Measurements from ENCODE around the gene TNFAIP8L2. TPM values are rescaled to one million over a fixed set of nuclear protein-coding genes. Genes with fewer than 3 reads are reported as not detected.
A peak's percentile ranks its signal among the peaks of the same experiment; 100 is the strongest.

The TNFAIP8L2 gene
- total RNA-seq, result 10 to 100 TPM; 14.7 to 17.1 TPM

DNA sequence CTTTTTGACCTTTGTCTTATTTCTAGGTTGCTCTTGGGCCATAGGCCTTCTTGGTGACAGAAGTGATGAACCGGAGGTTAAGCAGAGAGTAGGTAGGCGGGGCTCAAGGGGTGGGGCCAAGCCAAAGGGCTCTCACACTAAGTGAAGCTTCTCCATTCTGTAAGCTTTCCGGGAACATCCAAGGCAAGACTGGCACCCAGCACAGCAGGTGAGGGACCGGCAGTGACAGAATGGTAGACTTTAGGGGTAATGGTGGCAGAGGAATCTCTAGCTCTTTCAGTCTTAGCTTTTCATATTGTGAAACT, at the start of gene TNFAIP8L2:
TSS of gene TNFAIP8L2 (plus strand) at position 135 of the 305 bp plus-strand sequence. CDS start 2,049 bp downstream, outside the sequence.
- DNase-seq (peak; percentile 83 to 90), ATAC-seq (replicated peaks in 1 of 2) (peak; percentile 86)
- Mint-ChIP-seq H3K4me3 (peak within 1 kb of the TSS; percentile 94 to 99), H3K27me3 (ENCODE audit: low read depth) (no peaks in the 10 kb centered on the region), H3K27ac (peak within 1 kb of the TSS; percentile 99), H3K9me3 (no peaks in the 10 kb centered on the region), H3K36me3 (ENCODE audit: insufficient read depth in 2 of 2) (peaks cover 14 to 20% of the 10 kb centered on the region in 2 donors), H3K4me1 (ENCODE audit: low read depth) (peaks cover 59% of the 10 kb centered on the region)

DNA sequence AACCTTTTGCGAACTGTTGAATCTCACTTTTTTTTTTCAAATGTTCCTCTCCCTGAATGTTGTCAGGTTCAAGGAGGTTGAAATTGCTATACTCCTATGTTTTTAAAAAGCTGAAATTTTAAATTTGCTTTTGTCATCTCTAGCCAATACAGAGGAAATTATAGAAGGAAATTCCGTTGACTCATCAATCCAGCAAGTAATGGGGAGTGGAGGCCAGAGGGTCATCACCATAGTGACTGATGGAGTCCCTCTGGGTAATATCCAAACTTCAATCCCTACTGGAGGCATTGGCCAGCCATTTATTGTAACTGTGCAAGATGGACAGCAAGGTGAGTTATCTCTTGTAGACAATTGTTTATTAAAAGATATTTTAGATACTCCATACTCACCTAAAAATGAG, 49.6 kb upstream of the TNFAIP8L2 start:
- DNase-seq (no peak), ATAC-seq (replicated peaks in 1 of 2) (no peak)
- no peaks in the 10 kb centered on the region for H3K9me3 Mint-ChIP-seq
- peaks cover 0 to 3% of the 10 kb centered on the region in 2 donors for H3K36me3 Mint-ChIP-seq (ENCODE audit: insufficient read depth in 2 of 2)
- H3K4me1 Mint-ChIP-seq (ENCODE audit: low read depth), result no peaks in the 10 kb centered on the region
- no peaks in the 10 kb centered on the region for H3K27me3 Mint-ChIP-seq (ENCODE audit: low read depth)
- no peak overlapping the region for H3K27ac Mint-ChIP-seq
- H3K4me3 Mint-ChIP-seq, result no peak overlapping the region

DNA sequence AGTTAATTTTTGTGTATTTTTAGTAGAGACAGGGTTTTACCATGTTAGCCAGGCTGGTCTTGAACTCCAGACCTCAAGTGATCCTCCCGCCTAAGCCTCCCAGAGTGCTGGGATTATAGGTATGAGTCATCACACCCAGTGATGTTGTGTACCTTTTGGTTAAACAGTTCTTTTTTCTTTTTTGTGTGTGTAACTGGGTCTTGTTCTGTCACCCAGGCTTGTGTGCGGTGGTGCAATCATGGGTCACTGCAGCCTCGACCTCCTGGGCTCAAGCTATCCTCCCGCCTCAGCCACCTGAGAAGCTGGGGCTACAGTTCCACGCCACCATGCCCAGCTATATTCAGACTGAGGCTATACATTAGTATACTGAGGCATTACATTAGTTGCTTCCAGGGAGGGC, 48.1 kb upstream of the TNFAIP8L2 start:
- Mint-ChIP-seq H3K4me3 (no peak overlapping the region), H3K9me3 (no peaks in the 10 kb centered on the region), H3K27me3 (ENCODE audit: low read depth) (no peaks in the 10 kb centered on the region), H3K27ac (no peak overlapping the region), H3K4me1 (ENCODE audit: low read depth) (no peaks in the 10 kb centered on the region), H3K36me3 (ENCODE audit: insufficient read depth in 2 of 2) (peaks cover 0 to 3% of the 10 kb centered on the region in 2 donors)
- DNase-seq (no peak), ATAC-seq (replicated peaks in 1 of 2) (no peak)

DNA sequence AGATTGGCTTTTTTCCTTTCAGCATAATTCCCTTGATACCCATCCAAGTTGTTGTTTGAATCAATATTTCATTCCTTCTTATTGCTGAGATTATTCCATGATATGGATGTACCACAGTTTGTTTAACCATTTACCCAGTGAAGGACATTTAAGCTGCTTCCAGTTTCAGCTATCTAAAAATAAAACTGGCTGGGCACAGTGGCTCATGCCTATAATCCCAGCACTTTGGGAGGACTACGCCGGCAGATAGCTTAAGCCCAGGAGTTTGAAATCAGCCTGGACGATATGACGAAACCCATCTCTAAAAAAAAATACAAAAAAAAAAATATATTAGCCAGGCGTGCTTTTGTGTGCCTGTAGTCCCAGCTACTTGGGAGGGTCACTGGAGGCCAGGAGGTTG, 42.6 kb upstream of the TNFAIP8L2 start:
- H3K9me3 Mint-ChIP-seq, result no peaks in the 10 kb centered on the region
- H3K4me3 Mint-ChIP-seq, result no peak overlapping the region
- no peak for ATAC-seq (replicated peaks in 1 of 2)
- no peaks in the 10 kb centered on the region for H3K4me1 Mint-ChIP-seq (ENCODE audit: low read depth)
- no peaks in the 10 kb centered on the region for H3K27me3 Mint-ChIP-seq (ENCODE audit: low read depth)
- DNase-seq, result no peak
- H3K36me3 Mint-ChIP-seq (ENCODE audit: insufficient read depth in 2 of 2), result no peaks in the 10 kb centered on the region
- H3K27ac Mint-ChIP-seq, result no peak overlapping the region

DNA sequence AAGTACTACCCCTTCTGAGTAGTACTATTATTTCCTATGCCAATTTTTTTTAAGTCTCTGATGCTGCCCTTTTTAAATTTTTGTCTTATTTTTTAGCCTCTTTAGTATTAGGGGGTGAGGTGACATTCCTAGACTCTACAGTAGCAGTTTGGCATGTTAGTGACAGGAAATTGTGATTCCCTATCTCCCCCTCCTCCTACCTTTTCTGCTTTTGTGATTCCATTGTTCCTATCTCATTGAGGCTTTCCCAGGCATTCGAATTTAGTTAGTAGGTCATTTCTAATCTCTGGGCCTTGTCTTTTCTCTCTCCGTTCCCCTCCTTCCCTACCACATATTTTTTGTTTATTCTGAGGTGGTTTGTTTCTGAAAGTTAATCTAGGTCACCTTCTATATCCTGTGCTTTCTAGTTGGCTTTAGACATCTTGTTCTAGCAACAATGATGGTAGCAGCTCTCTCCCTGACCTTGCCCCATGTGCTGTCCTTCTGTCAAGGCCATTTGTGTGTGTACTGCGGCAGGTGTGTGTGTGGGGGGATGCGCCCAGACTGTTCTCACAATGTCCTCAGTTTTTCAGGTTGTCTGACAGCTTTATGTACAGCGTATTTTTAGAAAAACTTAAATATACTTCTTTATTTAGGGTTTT, 31.6 kb upstream of the TNFAIP8L2 start:
- Mint-ChIP-seq H3K36me3 (ENCODE audit: insufficient read depth in 2 of 2) (no peaks in the 10 kb centered on the region), H3K4me3 (no peak overlapping the region), H3K9me3 (no peaks in the 10 kb centered on the region), H3K27me3 (ENCODE audit: low read depth) (no peaks in the 10 kb centered on the region), H3K27ac (no peak overlapping the region), H3K4me1 (ENCODE audit: low read depth) (no peaks in the 10 kb centered on the region)
- no peak for DNase-seq
- no peak for ATAC-seq (replicated peaks in 1 of 2)

DNA sequence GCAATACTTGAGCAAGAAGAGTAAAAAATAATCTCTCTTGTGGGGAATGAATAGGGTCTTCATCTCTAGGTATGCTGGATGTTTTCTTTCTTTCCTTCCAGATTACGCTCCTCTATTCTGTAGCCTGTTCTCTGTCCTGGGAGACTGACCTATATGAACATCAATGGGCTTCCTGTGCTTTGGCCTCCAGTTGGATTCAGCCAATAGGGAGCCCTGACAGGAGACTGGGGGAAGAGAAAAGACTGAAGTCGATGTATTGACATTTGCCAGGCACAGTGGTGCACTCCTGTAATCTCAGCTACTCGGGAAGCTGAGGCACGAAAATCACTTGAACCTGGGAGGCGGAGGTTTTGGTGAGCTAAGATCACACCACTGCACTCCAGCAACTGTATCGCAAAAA, 27.6 kb upstream of the TNFAIP8L2 start:
- DNase-seq (no peak), ATAC-seq (replicated peaks in 1 of 2) (no peak)
- no peaks in the 10 kb centered on the region for H3K9me3 Mint-ChIP-seq
- H3K36me3 Mint-ChIP-seq (ENCODE audit: insufficient read depth in 2 of 2), result no peaks in the 10 kb centered on the region
- H3K4me3 Mint-ChIP-seq, result no peak overlapping the region
- no peaks in the 10 kb centered on the region for H3K27me3 Mint-ChIP-seq (ENCODE audit: low read depth)
- peaks cover 10% of the 10 kb centered on the region for H3K4me1 Mint-ChIP-seq (ENCODE audit: low read depth)
- H3K27ac Mint-ChIP-seq, result no peak overlapping the region

DNA sequence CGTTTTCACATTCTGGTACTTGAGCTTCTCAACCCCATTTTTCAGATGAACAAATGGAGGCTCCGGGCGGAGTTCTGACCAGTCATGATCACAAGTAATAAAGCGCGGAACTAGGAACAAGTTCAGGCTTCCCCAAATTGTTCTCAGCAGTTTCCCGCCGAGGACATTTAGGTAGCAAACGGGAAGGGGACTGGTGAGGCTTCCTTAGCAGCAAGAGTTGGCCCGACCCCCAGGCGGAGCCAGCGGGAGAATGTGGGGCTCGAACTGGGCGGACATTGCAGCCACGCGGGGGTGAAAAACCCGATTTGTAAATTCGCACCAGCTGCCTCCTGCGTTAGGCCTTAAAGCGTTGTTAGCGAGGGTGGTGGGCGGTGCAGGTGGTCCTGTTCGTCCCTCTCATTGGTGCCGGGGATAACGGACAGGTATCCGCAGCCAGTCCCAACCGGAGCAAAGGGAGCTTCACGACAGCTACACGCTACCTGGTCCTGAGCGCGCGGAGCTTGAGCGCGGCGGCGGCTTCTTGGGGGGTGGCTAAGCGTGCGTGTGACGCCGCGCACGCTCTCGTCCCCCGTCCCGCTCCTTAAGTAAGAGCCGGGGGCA, 25.4 kb upstream of the TNFAIP8L2 start:
- Mint-ChIP-seq H3K27ac (peak overlapping the region; percentile 81), H3K9me3 (no peaks in the 10 kb centered on the region), H3K4me1 (ENCODE audit: low read depth) (peaks cover 10% of the 10 kb centered on the region), H3K4me3 (peak overlapping the region; percentile 78 to 89), H3K27me3 (ENCODE audit: low read depth) (no peaks in the 10 kb centered on the region), H3K36me3 (ENCODE audit: insufficient read depth in 2 of 2) (no peaks in the 10 kb centered on the region)
- DNase-seq (peak; percentile 83 to 92), ATAC-seq (replicated peaks in 1 of 2) (peak; percentile 100)

DNA sequence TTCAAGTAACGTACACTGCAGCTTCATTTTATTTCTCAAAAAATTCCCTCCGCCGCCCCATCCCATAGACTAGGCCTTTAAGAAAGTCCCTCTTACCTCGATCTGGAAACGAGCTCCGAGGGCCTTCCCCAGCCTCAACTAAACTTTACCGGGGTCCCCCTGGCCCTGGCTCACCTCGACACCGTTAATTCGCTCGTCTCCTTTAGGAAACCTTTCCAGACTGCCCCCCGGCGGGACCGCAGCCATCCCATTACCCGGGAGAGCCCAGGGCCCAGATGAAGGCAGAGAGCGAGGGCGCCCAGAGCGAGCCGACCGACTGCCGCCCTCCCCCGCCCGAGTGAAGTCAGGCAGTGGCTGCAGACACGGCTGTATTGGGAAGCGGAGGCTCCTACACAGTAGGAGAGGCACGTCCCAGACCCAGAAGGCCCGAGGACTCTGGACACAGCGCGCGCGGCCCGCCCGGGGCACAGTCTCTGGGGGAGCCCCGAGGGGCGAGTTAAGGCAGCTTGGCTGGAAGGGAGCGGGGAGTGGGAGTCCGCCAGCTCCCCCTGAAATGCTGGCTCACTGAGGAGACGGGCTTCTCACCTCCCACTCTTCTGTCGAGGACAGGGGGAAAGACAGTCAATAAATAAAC, 24.6 kb upstream of the TNFAIP8L2 start:
- no peak for ATAC-seq (replicated peaks in 1 of 2)
- H3K9me3 Mint-ChIP-seq, result no peaks in the 10 kb centered on the region

DNA sequence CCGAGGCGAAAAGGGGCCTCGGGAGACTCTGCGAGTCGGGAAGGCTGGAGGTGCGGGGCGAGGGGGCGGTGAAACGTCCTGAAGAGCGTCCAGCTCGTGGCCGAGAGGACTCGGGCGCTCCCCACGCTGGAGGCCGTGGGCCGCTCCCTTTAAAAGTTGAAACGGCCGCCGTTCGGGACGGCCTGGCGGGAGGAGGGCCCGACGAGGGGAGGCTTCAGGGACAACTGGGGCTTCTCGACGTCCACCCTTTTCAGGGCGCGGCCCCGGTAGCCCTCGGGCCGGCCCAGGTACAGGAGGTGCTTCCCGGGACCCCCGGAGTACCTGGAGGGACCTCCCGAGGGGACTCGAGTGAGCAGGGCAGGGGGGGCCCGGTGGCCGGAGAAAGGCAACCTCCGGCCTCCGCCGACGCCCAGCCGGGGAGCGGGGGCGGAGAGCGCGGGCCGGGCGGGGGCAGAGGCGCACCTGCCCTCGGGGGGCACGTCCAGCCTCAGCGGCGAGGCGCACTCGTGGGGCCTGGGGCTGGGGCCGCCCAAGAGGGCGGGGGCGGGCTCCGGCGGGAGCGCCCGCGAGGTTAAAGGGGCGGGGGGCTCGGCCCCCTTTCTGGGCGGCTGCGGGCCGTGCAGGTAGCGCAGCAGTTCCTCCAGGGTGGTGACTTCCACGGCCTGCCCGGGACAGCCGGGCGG, 24.0 kb upstream of the TNFAIP8L2 start:
- no peak overlapping the region for H3K27ac Mint-ChIP-seq
- no peak for ATAC-seq (replicated peaks in 1 of 2)
- no peak for DNase-seq
- H3K9me3 Mint-ChIP-seq, result no peaks in the 10 kb centered on the region
- peaks cover 10% of the 10 kb centered on the region for H3K4me1 Mint-ChIP-seq (ENCODE audit: low read depth)
- H3K36me3 Mint-ChIP-seq (ENCODE audit: insufficient read depth in 2 of 2), result no peaks in the 10 kb centered on the region
- no peaks in the 10 kb centered on the region for H3K27me3 Mint-ChIP-seq (ENCODE audit: low read depth)
- H3K4me3 Mint-ChIP-seq, result no peak overlapping the region

More for the DNA sequence above, 24.6 kb upstream of the TNFAIP8L2 start:
- H3K4me1 Mint-ChIP-seq (ENCODE audit: low read depth), result peaks cover 10% of the 10 kb centered on the region
- H3K4me3 Mint-ChIP-seq, result peak overlapping the region; percentile 78 to 89
- no peak for DNase-seq
- no peak overlapping the region for H3K27ac Mint-ChIP-seq
- no peaks in the 10 kb centered on the region for H3K27me3 Mint-ChIP-seq (ENCODE audit: low read depth)
- no peaks in the 10 kb centered on the region for H3K36me3 Mint-ChIP-seq (ENCODE audit: insufficient read depth in 2 of 2)

DNA sequence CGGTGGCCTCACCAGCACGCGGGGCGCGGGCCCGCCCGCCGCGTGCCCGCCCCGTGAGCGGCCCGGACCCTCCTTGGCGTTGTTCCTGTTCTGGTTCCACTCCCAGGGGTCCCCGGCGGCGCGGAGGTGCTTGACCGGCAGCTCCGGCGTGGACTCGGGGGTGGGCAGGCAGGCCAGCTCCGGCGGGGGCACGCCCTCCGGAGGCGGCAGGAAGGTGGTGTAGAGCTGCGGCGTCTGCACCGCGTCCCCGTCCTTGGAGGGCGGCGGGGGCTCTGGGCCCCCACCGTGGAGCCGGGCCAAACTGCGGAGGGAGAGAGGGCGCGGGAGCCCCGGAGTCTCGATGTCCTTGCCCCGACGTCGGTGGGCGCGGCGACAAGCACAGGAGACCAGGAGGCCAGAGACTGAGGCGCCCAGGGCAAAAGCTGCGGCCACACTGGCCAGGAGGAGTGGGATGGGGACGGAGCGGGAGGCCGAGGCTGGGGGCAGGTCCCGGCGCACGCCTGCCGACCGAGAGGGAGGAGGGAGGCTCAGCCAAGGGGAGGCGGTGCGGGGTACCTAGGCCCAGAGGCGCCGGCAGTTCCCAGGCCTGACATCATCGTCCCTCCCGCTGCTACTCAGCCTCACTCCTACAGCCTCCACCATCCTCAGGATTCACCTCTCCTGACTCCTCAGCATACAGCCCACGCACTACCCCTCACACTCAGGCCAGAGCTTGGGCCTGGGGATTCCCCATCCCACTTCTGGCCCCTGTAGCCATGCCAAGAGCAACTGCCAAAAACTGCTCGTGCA, 23.2 kb upstream of the TNFAIP8L2 start:
- no peak for ATAC-seq (replicated peaks in 1 of 2)
- Mint-ChIP-seq H3K9me3 (no peaks in the 10 kb centered on the region), H3K36me3 (ENCODE audit: insufficient read depth in 2 of 2) (no peaks in the 10 kb centered on the region), H3K27me3 (ENCODE audit: low read depth) (no peaks in the 10 kb centered on the region), H3K4me1 (ENCODE audit: low read depth) (peaks cover 10% of the 10 kb centered on the region), H3K4me3 (no peak overlapping the region), H3K27ac (no peak overlapping the region)
- no peak for DNase-seq

DNA sequence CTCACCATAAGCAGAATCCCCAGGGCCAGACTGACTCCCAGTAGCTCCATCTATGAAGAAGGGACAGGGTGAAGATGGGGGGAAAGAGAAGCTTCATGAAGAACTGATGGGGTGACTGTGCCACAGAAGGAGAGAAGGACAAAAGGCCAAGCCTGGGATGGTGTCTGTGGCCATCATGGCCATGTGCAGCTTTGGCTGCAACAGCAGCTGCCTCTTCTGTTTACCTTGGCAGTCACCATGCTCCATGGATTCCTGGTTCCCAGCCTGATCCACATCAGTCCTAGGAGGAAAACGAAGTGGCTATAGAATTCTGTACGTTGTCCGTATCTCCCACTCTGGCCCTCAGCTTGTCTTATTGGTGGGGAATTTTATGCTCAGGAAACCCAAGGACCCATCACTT, 22.1 kb upstream of the TNFAIP8L2 start:
- Mint-ChIP-seq H3K4me1 (ENCODE audit: low read depth) (peaks cover 10% of the 10 kb centered on the region), H3K9me3 (no peaks in the 10 kb centered on the region), H3K27me3 (ENCODE audit: low read depth) (no peaks in the 10 kb centered on the region), H3K36me3 (ENCODE audit: insufficient read depth in 2 of 2) (no peaks in the 10 kb centered on the region), H3K27ac (no peak overlapping the region), H3K4me3 (no peak overlapping the region)
- ATAC-seq (replicated peaks in 1 of 2) (no peak), DNase-seq (no peak)

DNA sequence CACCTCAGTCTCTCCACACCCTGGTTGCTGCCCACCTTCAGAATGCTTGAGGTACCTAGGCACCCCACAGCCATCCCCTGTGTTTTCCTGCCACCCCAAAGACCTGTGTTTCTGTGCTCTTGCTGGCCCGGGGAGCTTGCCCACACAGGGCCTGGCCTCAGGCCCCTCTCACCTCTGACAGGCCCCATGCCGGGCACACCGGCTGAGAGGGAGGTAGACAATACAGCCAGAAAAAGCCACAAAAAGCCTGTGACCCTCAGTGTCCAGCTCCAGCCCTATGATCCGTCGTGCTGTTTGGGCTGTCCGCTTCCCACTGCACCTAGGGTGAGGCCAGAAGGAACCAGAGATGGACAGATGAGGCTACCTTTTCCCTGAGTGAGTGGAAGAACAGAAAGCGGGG, 21.5 kb upstream of the TNFAIP8L2 start:
- Mint-ChIP-seq H3K27me3 (ENCODE audit: low read depth) (no peaks in the 10 kb centered on the region), H3K27ac (no peak overlapping the region), H3K4me1 (ENCODE audit: low read depth) (peaks cover 10% of the 10 kb centered on the region), H3K36me3 (ENCODE audit: insufficient read depth in 2 of 2) (no peaks in the 10 kb centered on the region), H3K9me3 (no peaks in the 10 kb centered on the region), H3K4me3 (no peak overlapping the region)
- DNase-seq (no peak), ATAC-seq (replicated peaks in 1 of 2) (no peak)

Measured in activated T-cell treated with anti-CD3 and anti-CD28 coated beads, Interleukin-2, amount 50 U/mL, for 72 hours (primary cell).